ENCODE data around the gene SPATA13.

- TF ChIP-seq, protein P1, sequence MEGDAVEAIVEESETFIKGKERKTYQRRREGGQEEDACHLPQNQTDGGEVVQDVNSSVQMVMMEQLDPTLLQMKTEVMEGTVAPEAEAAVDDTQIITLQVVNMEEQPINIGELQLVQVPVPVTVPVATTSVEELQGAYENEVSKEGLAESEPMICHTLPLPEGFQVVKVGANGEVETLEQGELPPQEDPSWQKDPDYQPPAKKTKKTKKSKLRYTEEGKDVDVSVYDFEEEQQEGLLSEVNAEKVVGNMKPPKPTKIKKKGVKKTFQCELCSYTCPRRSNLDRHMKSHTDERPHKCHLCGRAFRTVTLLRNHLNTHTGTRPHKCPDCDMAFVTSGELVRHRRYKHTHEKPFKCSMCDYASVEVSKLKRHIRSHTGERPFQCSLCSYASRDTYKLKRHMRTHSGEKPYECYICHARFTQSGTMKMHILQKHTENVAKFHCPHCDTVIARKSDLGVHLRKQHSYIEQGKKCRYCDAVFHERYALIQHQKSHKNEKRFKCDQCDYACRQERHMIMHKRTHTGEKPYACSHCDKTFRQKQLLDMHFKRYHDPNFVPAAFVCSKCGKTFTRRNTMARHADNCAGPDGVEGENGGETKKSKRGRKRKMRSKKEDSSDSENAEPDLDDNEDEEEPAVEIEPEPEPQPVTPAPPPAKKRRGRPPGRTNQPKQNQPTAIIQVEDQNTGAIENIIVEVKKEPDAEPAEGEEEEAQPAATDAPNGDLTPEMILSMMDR (IDR thresholded peaks at IDR 0.05 in 2 of 3, conservative IDR thresholded peaks at IDR 0.05 in 1 of 3; ENCODE audit: borderline replicate concordance in 1 of 3, insufficient read depth in 1 of 3, low read depth in 2 of 3, low read length in 2 of 3), result no peak
- TF ChIP-seq RAD21 (IDR thresholded peaks at IDR 0.05; ENCODE audit: low read depth), result no peak
These were observed 33.3 kb upstream of the SPATA13 start for GRCh38 chr13:24127116-24127631.

All from HCT116 (cell line).